ENCODE data around the gene PIEZO2. TPM values are rescaled to one million over a fixed set of nuclear protein-coding genes. Genes with fewer than 3 reads are reported as not detected.

The PIEZO2 gene
- total RNA-seq, 1 donor from 2014 or later: 8.4 TPM

DNA sequence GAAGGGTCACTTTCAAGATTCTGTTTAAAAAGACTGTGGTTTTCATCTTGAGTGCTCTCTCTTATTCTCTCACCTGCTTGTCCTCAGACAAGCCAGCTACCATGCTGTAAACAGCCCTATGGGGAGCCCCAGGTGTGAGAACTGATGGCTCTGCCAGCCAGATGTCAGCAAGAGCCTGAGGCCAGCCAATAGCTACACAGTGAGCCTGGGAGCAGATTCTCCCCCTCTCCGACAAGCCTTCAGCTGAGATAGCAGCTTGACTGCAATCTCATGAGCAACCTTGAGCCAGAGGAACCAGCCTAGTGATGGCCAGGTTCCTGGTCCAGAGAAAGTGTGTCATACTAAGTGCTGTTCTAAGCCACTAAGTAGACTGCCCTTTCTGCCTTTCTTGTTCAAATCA, 351.5 kb downstream of the PIEZO2 start:
- Mint-ChIP-seq H3K4me3 (ENCODE audit: unreplicated experiment) (no peak overlapping the region), H3K9me3 (ENCODE audit: unreplicated experiment) (no peaks in the 10 kb centered on the region), H3K27ac (ENCODE audit: unreplicated experiment) (no peak overlapping the region), H3K36me3 (ENCODE audit: low read depth, unreplicated experiment) (no peaks in the 10 kb centered on the region), H3K4me1 (ENCODE audit: unreplicated experiment) (no peaks in the 10 kb centered on the region), H3K27me3 (ENCODE audit: unreplicated experiment) (no peaks in the 10 kb centered on the region)
- no peak for DNase-seq (ENCODE audit: low spot score)
- TF ChIP-seq, protein P1, sequence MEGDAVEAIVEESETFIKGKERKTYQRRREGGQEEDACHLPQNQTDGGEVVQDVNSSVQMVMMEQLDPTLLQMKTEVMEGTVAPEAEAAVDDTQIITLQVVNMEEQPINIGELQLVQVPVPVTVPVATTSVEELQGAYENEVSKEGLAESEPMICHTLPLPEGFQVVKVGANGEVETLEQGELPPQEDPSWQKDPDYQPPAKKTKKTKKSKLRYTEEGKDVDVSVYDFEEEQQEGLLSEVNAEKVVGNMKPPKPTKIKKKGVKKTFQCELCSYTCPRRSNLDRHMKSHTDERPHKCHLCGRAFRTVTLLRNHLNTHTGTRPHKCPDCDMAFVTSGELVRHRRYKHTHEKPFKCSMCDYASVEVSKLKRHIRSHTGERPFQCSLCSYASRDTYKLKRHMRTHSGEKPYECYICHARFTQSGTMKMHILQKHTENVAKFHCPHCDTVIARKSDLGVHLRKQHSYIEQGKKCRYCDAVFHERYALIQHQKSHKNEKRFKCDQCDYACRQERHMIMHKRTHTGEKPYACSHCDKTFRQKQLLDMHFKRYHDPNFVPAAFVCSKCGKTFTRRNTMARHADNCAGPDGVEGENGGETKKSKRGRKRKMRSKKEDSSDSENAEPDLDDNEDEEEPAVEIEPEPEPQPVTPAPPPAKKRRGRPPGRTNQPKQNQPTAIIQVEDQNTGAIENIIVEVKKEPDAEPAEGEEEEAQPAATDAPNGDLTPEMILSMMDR (IDR thresholded peaks at IDR 0.05; ENCODE audit: unreplicated experiment): no peak

DNA sequence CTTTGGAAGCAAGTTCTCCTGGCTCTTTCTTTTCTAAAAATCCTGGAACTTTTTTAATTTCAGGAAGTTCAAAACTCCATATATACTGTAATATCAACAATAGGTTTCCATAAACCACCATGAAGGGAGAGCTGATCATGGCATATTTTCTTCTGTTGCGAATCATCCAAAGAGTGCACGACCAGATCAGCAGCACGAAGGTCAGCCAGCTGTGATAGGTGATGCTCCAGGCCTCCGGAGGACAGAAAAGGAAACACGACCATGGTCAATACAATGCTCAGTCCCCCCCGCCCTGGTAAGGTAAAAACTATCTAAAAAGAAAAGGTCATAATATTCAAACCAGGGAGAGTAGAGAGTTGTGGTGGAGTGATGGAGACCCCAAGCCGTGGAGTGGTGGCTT, 354.6 kb downstream of the PIEZO2 start:
- no peaks in the 10 kb centered on the region for H3K27me3 Mint-ChIP-seq (ENCODE audit: unreplicated experiment)
- no peak overlapping the region for H3K4me3 Mint-ChIP-seq (ENCODE audit: unreplicated experiment)
- H3K9me3 Mint-ChIP-seq (ENCODE audit: unreplicated experiment): no peaks in the 10 kb centered on the region
- TF ChIP-seq, protein P1 (IDR thresholded peaks at IDR 0.05; ENCODE audit: unreplicated experiment): no peak
- H3K4me1 Mint-ChIP-seq (ENCODE audit: unreplicated experiment): no peaks in the 10 kb centered on the region
- H3K36me3 Mint-ChIP-seq (ENCODE audit: low read depth, unreplicated experiment): no peaks in the 10 kb centered on the region
- H3K27ac Mint-ChIP-seq (ENCODE audit: unreplicated experiment): no peak overlapping the region
- DNase-seq (ENCODE audit: low spot score): no peak

DNA sequence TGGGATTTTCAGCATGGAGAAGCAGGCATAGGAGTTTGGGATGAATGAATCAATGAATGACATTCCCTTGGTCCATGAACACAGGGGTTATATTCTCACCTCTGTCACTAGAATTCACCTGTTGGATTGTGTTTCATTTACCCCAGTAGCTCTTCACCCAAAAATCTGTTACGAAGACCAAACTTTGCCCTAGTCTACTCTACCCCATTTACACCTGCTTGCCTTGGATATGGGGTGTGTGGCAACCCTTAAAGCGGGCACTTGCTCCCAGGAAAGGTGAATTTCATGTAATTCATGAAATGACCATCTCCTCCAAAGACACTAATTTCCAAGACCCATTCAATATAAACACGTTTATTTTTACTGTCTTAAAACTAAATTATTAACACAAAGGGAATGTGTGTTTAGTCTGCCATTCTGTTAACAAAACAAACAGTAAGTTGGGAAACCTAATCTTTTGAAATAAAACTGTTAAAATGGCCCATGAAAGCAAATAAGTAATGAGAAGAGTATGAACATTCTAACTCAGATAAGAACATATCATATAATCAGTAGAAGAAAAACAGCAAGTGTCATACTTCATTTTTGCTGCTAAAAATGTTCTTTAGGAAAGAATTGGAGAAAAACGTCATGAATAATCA, 355.5 kb downstream of the PIEZO2 start:
- H3K27me3 Mint-ChIP-seq (ENCODE audit: unreplicated experiment): no peaks in the 10 kb centered on the region
- DNase-seq (ENCODE audit: low spot score): no peak
- no peaks in the 10 kb centered on the region for H3K4me1 Mint-ChIP-seq (ENCODE audit: unreplicated experiment)
- no peaks in the 10 kb centered on the region for H3K36me3 Mint-ChIP-seq (ENCODE audit: low read depth, unreplicated experiment)
- H3K4me3 Mint-ChIP-seq (ENCODE audit: unreplicated experiment): no peak overlapping the region
- H3K9me3 Mint-ChIP-seq (ENCODE audit: unreplicated experiment): no peaks in the 10 kb centered on the region
- no peak overlapping the region for H3K27ac Mint-ChIP-seq (ENCODE audit: unreplicated experiment)
- TF ChIP-seq, protein P1 (IDR thresholded peaks at IDR 0.05; ENCODE audit: unreplicated experiment): no peak

DNA sequence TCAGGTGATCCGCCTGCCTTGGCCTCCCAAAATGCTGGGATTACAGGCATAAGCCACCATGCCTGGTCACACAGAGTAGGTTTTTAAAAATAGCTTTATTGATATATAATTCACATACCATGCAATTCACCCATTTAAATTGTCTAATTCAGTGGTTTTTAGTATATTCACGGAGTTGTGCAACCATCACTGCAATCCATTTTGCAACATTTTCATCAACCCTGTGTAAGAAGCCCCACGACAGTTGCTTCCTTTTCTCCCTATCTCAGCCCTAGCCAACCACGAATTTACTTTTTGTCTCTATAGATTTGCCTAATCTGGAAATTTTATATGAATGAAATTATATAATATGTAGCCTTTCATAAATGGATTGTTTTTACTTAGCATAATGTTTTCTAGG, 357.2 kb downstream of the PIEZO2 start:
- TF ChIP-seq, protein P1 (IDR thresholded peaks at IDR 0.05; ENCODE audit: unreplicated experiment): no peak
- Mint-ChIP-seq H3K27me3 (ENCODE audit: unreplicated experiment) (no peaks in the 10 kb centered on the region), H3K4me1 (ENCODE audit: unreplicated experiment) (no peaks in the 10 kb centered on the region), H3K9me3 (ENCODE audit: unreplicated experiment) (no peaks in the 10 kb centered on the region), H3K27ac (ENCODE audit: unreplicated experiment) (no peak overlapping the region), H3K36me3 (ENCODE audit: low read depth, unreplicated experiment) (no peaks in the 10 kb centered on the region), H3K4me3 (ENCODE audit: unreplicated experiment) (no peak overlapping the region)
- no peak for DNase-seq (ENCODE audit: low spot score)

DNA sequence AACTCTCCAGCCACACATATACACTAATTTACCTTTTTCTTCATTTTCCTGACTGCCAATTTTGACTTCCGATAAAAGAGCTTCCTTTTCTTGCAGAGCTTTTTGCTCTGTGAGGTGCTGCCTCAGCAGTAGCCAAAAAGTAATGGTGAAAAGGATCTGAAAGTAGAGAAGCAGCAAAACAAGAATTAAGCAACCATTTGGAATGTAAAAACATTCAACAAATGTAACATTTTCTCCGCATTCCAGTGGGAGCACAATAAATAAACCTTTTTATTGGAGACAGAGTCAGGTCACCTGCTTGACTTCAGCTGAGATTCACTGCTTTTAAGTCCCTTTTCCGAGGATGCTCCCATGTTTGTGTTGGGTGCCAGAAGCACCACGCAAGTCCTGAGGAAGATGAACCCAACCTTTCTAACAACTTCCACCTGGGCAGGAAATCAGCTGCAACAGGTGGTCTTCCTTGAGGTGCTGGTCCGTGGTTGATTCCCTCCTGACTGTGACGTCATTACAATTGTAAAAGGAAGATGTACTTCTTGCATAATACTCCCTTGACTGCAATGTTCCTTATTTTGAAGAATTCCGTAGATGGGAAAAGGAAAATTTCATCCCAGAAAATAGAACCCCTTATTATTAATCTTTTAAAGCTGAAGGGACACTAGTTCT, 358.1 kb downstream of the PIEZO2 start:
- Mint-ChIP-seq H3K27me3 (ENCODE audit: unreplicated experiment) (no peaks in the 10 kb centered on the region), H3K27ac (ENCODE audit: unreplicated experiment) (no peak overlapping the region), H3K4me3 (ENCODE audit: unreplicated experiment) (no peak overlapping the region), H3K36me3 (ENCODE audit: low read depth, unreplicated experiment) (no peaks in the 10 kb centered on the region), H3K9me3 (ENCODE audit: unreplicated experiment) (no peaks in the 10 kb centered on the region), H3K4me1 (ENCODE audit: unreplicated experiment) (no peaks in the 10 kb centered on the region)
- TF ChIP-seq, protein P1 (IDR thresholded peaks at IDR 0.05; ENCODE audit: unreplicated experiment): no peak
- DNase-seq (ENCODE audit: low spot score): no peak

All from endothelial cell (in vitro differentiated cells).